ENCODE data around the gene ATP5F1D. TPM values are rescaled to one million over a fixed set of nuclear protein-coding genes. Genes with fewer than 3 reads are reported as not detected.
"Not testable (repeated sequence)": the region's sequence is repeated elsewhere in the genome, so short reads cannot be mapped to it uniquely, and the experiment has no call there.

Gene ATP5F1D
- polyA plus RNA-seq (ENCODE audit: insufficient read length in 4 of 4), result 100 to 1,000 TPM in 3 of 4 donors, 10 to 100 TPM in 1; 83.4 to 185 (median 127) TPM

DNA sequence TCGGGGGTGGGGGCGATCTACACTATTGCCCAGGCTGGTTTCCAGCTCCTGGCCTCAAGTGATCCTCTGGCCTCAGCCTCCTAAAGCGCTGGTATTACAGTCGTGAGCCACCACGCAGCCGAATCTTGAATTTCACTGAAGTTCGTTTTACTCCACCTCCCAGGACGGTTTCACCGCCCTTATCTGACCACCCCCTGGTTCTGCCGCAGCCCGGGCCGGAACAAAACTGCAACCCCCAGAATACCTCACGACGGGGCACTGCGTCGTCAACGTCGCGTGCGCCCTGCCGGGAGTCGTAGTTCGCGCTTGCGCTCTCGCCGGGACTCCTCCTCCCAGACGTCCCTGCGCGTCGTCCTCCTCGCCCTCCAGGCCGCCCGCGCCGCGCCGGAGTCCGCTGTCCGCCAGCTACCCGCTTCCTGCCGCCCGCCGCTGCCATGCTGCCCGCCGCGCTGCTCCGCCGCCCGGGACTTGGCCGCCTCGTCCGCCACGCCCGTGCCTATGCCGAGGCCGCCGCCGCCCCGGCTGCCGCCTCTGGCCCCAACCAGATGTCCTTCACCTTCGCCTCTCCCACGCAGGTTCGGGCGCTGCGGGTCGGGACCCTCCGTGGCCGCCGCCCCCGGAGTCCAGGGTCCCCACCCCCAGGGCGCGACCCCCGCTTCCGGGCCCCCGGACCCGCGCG is at the start of gene ATP5F1D:
TSS of gene ATP5F1D (plus strand) at position 335 of the 679 bp plus-strand sequence. CDS start at position 435, 100 bp downstream.
- DNase-seq (ENCODE audit: low read depth in 4 of 4, low spot score in 2 of 4), result peak in 2 of 4 donors; percentile 82 to 89

DNA sequence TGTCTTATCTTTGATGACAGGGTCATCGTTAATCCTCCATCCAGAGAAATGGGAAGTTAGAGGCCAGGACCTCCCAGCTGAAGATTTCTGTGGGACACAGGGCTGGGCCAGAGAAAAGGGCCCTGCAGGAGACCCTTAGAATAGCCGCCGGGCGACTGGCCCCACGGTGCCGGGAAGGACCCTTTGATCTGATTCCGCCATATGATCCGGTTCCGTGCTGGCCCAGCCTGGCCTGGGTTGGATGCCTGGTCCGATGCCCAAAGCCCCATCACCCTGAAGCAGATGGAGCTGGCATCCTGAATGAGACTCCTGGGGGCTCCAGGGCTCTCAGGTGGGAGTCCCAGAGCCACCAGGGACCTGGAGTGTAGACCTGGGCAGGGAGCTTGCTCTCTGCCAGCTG is 42.0 kb upstream of the ATP5F1D start:
- DNase-seq (ENCODE audit: low read depth in 4 of 4, low spot score in 2 of 4), result no peak

GRCh38 chr19:1200614-1201013 is 40.9 kb upstream of the ATP5F1D start:
- DNase-seq (ENCODE audit: low read depth in 4 of 4, low spot score in 2 of 4), result not testable (repeated sequence)

GRCh38 chr19:1205114-1206099 is 36.1 kb upstream of the ATP5F1D start, which contains the start of gene STK11:
STK11 (plus strand) TSS chr19:1205778; CDS start chr19:1206914, 1,136 bp downstream.
- peak in 3 of 4 donors; percentile 87 to 93 (median 92) for DNase-seq (ENCODE audit: low read depth in 4 of 4, low spot score in 2 of 4)

DNA sequence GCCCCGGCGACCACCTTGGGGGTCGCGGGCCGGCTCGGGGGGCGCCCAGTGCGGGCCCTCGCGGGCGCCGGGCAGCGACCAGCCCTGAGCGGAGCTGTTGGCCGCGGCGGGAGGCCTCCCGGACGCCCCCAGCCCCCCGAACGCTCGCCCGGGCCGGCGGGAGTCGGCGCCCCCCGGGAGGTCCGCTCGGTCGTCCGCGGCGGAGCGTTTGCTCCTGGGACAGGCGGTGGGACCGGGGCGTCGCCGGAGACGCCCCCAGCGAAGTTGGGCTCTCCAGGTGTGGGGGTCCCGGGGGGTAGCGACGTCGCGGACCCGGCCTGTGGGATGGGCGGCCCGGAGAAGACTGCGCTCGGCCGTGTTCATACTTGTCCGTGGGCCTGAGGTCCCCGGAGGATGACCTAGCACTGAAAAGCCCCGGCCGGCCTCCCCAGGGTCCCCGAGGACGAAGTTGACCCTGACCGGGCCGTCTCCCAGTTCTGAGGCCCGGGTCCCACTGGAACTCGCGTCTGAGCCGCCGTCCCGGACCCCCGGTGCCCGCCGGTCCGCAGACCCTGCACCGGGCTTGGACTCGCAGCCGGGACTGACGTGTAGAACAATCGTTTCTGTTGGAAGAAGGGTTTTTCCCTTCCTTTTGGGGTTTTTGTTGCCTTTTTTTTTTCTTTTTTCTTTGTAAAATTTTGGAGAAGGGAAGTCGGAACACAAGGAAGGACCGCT is 35.2 kb upstream of the ATP5F1D start:
- DNase-seq (ENCODE audit: low read depth in 4 of 4, low spot score in 2 of 4), result no peak

- no peak for DNase-seq (ENCODE audit: low read depth in 4 of 4, low spot score in 2 of 4)
Observed at GRCh38 chr19:1206864-1207450, 34.6 kb upstream of the ATP5F1D start.

GRCh38 chr19:1208830-1209229 is 32.7 kb upstream of the ATP5F1D start:
- DNase-seq (ENCODE audit: low read depth in 4 of 4, low spot score in 2 of 4), result not testable (repeated sequence)

- no peak for DNase-seq (ENCODE audit: low read depth in 4 of 4, low spot score in 2 of 4)
Observed at GRCh38 chr19:1210227-1210538, 31.4 kb upstream of the ATP5F1D start.

DNA sequence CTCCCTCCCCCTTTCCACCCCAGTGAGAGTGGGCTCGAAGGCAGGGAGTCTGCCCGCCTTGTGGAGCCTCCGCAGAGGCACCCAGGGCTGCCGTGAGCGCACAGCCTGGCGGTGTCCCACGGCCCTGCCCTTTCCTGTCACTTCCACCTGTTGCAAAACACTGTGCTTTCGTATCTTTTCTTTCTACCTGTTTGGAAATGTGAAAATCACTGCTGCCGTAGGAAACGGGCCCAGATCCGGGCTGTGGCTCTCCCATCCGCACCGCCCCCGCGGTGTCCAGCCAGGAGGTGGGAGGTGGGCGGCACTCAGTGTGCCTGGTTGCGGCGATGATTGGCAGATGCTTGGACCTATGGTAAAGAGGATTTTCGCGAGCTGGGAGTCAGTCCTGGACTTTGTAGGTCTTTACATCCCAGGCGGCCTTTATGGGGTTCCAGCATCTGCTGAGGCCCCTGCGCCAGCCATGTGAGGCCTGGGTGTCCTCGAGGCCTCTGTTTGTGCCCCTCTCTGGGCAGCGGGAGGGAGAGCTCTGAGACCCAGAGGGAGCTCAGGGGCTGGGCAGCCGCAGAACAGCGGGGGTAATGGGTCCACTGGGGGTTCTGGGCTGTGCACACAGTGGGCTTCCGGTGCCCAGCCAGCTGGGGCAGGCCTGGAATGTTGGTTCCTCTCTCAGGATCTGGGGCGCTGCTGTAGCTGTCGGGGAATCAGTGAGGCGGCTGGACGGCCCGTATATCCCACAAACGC is 29.9 kb upstream of the ATP5F1D start:
- no peak for DNase-seq (ENCODE audit: low read depth in 4 of 4, low spot score in 2 of 4)

GRCh38 chr19:1213391-1214286 is 27.9 kb upstream of the ATP5F1D start:
- DNase-seq (ENCODE audit: low read depth in 4 of 4, low spot score in 2 of 4), result no peak

DNA sequence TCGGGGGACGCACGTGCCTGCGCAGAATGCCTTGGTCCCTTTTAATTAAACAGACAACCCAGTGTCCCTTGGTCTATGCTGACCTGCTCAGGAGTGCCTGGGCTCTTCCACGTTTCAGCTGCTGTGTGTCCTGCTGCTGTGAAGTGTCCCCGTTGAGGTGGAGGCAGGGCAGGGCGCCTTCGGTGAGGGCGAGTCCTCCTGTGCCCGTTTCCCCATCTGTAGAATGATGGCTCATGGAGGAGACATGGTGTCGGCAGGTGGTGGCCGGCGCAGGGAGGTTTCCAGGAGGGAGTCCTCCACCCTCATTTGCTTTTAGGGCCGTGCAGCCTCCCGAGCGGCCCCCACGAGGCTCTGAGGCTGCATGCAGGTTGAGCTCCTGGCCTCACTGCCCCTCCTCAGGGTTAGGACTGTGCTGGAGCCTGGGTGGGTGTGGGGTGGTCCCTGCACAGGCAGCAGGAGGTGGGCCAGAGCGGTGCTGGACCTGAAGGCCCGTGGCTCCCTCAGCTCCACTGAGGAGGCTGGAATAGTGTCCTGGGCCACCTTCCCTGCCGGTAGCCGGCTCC is 27.2 kb upstream of the ATP5F1D start:
- no peak for DNase-seq (ENCODE audit: low read depth in 4 of 4, low spot score in 2 of 4)

- DNase-seq (ENCODE audit: low read depth in 4 of 4, low spot score in 2 of 4), result no peak
Observed at GRCh38 chr19:1214862-1215731, 26.5 kb upstream of the ATP5F1D start.

DNA sequence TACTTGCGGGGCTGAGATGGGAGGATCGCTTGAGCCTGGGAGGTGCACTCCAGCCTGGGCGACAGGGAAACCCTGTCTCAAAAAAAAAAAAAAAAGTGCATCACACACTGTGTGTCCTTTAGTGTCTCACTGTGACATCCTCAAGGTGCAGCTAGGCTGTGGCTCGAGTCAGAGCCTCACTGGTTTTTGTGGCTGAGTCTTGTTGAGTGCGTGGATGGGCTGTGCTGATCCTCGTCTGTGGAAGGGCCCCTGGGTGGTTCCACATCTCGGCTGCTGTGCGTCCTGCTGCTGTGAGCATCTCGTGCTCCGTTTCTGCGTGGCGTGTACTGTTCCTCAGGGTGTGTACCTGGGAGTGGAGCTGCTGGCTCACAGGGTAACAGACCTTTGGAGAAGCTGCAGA is 24.8 kb upstream of the ATP5F1D start:
- no peak for DNase-seq (ENCODE audit: low read depth in 4 of 4, low spot score in 2 of 4)

- no peak for DNase-seq (ENCODE audit: low read depth in 4 of 4, low spot score in 2 of 4)
Observed at GRCh38 chr19:1217366-1217765, 24.2 kb upstream of the ATP5F1D start.

DNA sequence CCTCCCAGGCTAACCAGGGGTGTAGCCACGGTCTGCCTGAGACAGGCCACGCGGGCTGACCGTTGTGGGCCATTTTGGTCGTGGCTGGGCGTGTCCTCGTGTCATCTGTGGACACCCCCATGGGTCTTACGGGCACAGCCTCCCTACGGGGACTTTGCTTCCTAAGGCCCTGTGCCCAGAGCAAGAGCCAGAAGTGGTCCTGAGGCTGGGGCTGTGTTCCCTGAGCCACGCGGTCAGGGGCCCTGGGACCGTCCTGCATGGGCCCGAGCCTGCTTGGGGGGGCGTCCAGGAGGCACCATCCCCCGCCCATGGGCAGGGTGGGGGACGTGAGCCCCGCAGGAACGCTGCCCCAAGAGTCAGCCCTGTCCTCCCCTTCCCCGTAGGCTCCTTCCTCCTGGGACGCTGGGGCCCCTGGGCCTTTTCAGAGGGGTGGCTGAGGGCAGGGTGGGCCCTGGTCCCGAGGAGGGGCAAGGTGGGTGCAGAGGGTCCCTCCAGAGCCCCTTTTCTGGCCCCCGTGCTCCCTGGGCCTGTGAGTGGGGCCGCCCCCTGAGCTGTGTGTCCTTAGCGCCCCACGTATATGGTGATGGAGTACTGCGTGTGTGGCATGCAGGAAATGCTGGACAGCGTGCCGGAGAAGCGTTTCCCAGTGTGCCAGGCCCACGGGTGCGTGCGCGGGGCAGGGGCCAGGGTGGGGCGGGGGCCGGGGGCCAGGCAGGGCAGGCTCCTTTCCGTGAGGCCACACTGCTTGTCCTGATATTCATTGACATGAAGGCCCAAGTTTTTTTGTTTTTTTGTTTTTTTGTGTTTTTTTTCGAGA is 22.6 kb upstream of the ATP5F1D start:
- DNase-seq (ENCODE audit: low read depth in 4 of 4, low spot score in 2 of 4), result no peak

GRCh38 chr19:1219786-1220476 is 21.6 kb upstream of the ATP5F1D start:
- DNase-seq (ENCODE audit: low read depth in 4 of 4, low spot score in 2 of 4), result no peak
